WTC11 (cell line): ENCODE measurements around the gene HCST.

Experiments
- FOXK1 ChIP-seq: sonication (generic); formaldehyde crosslinking; IDR thresholded peaks from 2 replicates; pipeline ENCODE4 v1.8.0; 2022; ENCODE audit warnings: mild to moderate bottlenecking, moderate library complexity, missing genetic modification reagents
- GRHL2 ChIP-seq: fragments of 250-450 bp; sonication (Bioruptor Pico); IDR thresholded peaks from 2 replicates; pipeline ENCODE4 v1.8.0; 2022; ENCODE audit warnings: mild to moderate bottlenecking, moderate library complexity; ENCODE audit not compliant: insufficient replicate concordance, severe bottlenecking
- SP1 ChIP-seq: sonication (generic); formaldehyde crosslinking; conservative IDR thresholded peaks from 2 replicates; pipeline ENCODE4 v1.8.1; 2022; ENCODE audit warnings: missing genetic modification reagents
- TEAD4 ChIP-seq: sonication (generic); formaldehyde crosslinking; IDR thresholded peaks from 2 replicates; pipeline ENCODE4 v1.8.0; 2022; ENCODE audit warnings: mild to moderate bottlenecking, missing genetic modification reagents
- ZNF219 ChIP-seq: sonication (generic); formaldehyde crosslinking; IDR thresholded peaks from 2 replicates; pipeline ENCODE4 v1.8.0; 2023; ENCODE audit warnings: missing genetic modification reagents, mild to moderate bottlenecking, borderline replicate concordance
- TF ChIP-seq, protein P1 (sequence below): sonication (generic); formaldehyde crosslinking; IDR thresholded peaks from 2 replicates; pipeline ENCODE4 v1.8.1; 2022; ENCODE audit warnings: low read depth, missing genetic modification reagents, borderline replicate concordance
- TF ChIP-seq, protein P2 (sequence below): fragments of 200-600 bp; IDR thresholded peaks from 2 replicates; pipeline ENCODE4 v1.8.0; 2022; ENCODE audit warnings: antibody characterized with exemption
- TF ChIP-seq, protein P3 (sequence below): sonication (generic); formaldehyde crosslinking; IDR thresholded peaks from 2 replicates; pipeline ENCODE4 v1.8.1; 2023; ENCODE audit warnings: mild to moderate bottlenecking, missing genetic modification reagents, moderate library complexity
- TF ChIP-seq, protein P4 (sequence below): sonication (generic); formaldehyde crosslinking; IDR thresholded peaks from 2 replicates; pipeline ENCODE4 v1.8.1; 2023; ENCODE audit warnings: mild to moderate bottlenecking, moderate library complexity, missing genetic modification reagents
- TF ChIP-seq, protein P5 (sequence below): sonication (generic); formaldehyde crosslinking; IDR thresholded peaks from 2 replicates; pipeline ENCODE4 v1.8.0; 2023; ENCODE audit warnings: mild to moderate bottlenecking, missing genetic modification reagents

DNA sequence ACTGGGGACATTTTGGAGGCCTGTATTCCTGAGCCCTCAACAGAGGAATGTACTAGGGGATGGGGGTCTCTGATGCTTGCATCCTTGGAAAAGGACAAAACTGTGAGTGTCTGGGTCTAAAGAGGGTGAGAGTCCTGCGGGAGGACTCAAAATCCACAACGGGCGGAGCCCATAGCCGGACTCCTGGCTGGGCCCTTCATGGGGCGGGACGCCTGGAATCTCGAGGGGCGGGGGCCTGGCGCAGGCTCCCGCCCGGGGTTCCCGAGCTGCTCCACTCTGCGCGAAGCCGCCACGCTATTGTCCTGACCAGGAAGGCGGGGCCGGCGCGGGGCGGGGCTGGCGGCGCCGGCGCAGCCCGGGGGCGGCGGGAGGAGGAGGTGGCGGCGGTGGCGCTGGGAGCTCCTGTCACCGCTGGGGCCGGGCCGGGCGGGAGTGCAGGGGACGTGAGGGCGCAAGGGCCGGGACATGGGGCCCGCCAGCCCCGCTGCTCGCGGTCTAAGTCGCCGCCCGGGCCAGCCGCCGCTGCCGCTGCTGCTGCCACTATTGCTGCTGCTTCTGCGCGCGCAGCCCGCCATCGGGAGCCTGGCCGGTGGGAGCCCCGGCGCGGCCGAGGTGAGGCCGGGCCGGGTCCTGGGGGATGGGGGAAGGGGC, 34.0 kb upstream of the HCST start, which contains the start of gene APLP1:
- TF ChIP-seq GRHL2 (no peak), FOXK1 (CRISPR knock-in tag) (no peak), ZNF219 (no peak), TEAD4 (CRISPR knock-in tag) (no peak), SP1 (CRISPR knock-in tag) (peak; percentile 47; the same call in 1 of the 2 replicates)
- TF ChIP-seq, protein P1, sequence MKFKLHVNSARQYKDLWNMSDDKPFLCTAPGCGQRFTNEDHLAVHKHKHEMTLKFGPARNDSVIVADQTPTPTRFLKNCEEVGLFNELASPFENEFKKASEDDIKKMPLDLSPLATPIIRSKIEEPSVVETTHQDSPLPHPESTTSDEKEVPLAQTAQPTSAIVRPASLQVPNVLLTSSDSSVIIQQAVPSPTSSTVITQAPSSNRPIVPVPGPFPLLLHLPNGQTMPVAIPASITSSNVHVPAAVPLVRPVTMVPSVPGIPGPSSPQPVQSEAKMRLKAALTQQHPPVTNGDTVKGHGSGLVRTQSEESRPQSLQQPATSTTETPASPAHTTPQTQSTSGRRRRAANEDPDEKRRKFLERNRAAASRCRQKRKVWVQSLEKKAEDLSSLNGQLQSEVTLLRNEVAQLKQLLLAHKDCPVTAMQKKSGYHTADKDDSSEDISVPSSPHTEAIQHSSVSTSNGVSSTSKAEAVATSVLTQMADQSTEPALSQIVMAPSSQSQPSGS (CRISPR knock-in tag) = no peak
- TF ChIP-seq, protein P2, sequence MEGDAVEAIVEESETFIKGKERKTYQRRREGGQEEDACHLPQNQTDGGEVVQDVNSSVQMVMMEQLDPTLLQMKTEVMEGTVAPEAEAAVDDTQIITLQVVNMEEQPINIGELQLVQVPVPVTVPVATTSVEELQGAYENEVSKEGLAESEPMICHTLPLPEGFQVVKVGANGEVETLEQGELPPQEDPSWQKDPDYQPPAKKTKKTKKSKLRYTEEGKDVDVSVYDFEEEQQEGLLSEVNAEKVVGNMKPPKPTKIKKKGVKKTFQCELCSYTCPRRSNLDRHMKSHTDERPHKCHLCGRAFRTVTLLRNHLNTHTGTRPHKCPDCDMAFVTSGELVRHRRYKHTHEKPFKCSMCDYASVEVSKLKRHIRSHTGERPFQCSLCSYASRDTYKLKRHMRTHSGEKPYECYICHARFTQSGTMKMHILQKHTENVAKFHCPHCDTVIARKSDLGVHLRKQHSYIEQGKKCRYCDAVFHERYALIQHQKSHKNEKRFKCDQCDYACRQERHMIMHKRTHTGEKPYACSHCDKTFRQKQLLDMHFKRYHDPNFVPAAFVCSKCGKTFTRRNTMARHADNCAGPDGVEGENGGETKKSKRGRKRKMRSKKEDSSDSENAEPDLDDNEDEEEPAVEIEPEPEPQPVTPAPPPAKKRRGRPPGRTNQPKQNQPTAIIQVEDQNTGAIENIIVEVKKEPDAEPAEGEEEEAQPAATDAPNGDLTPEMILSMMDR = no peak
- TF ChIP-seq, protein P3, sequence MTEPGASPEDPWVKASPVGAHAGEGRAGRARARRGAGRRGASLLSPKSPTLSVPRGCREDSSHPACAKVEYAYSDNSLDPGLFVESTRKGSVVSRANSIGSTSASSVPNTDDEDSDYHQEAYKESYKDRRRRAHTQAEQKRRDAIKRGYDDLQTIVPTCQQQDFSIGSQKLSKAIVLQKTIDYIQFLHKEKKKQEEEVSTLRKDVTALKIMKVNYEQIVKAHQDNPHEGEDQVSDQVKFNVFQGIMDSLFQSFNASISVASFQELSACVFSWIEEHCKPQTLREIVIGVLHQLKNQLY (CRISPR knock-in tag) = no peak
- TF ChIP-seq, protein P4, sequence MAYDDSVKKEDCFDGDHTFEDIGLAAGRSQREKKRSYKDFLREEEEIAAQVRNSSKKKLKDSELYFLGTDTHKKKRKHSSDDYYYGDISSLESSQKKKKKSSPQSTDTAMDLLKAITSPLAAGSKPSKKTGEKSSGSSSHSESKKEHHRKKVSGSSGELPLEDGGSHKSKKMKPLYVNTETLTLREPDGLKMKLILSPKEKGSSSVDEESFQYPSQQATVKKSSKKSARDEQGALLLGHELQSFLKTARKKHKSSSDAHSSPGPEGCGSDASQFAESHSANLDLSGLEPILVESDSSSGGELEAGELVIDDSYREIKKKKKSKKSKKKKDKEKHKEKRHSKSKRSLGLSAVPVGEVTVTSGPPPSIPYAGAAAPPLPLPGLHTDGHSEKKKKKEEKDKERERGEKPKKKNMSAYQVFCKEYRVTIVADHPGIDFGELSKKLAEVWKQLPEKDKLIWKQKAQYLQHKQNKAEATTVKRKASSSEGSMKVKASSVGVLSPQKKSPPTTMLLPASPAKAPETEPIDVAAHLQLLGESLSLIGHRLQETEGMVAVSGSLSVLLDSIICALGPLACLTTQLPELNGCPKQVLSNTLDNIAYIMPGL (CRISPR knock-in tag) = no peak
- TF ChIP-seq, protein P5, sequence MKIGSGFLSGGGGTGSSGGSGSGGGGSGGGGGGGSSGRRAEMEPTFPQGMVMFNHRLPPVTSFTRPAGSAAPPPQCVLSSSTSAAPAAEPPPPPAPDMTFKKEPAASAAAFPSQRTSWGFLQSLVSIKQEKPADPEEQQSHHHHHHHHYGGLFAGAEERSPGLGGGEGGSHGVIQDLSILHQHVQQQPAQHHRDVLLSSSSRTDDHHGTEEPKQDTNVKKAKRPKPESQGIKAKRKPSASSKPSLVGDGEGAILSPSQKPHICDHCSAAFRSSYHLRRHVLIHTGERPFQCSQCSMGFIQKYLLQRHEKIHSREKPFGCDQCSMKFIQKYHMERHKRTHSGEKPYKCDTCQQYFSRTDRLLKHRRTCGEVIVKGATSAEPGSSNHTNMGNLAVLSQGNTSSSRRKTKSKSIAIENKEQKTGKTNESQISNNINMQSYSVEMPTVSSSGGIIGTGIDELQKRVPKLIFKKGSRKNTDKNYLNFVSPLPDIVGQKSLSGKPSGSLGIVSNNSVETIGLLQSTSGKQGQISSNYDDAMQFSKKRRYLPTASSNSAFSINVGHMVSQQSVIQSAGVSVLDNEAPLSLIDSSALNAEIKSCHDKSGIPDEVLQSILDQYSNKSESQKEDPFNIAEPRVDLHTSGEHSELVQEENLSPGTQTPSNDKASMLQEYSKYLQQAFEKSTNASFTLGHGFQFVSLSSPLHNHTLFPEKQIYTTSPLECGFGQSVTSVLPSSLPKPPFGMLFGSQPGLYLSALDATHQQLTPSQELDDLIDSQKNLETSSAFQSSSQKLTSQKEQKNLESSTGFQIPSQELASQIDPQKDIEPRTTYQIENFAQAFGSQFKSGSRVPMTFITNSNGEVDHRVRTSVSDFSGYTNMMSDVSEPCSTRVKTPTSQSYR (CRISPR knock-in tag) = no peak
